NCI-H1417 treated with DMSO at 0.1 percent for 48 hours (cell line): ENCODE measurements around the gene C10orf143.
"Not testable (repeated sequence)": the region's sequence is repeated elsewhere in the genome, so short reads cannot be mapped to it uniquely, and the experiment has no call there.

Source experiments
- DNase-seq: peaks from one replicate; lab custom pipeline; 2025; lab: John Stamatoyannopoulos, UW

Gene C10orf143

GRCh38 chr10:130110246-130111112 is at the start of gene C10orf143:
TSS of gene C10orf143 (minus strand) at chr10:130110830. CDS start at chr10:130110772, 58 bp downstream.
- peak; percentile 58 for DNase-seq

GRCh38 chr10:130159192-130159794 is 48.7 kb upstream of the C10orf143 start:
- peak; percentile 18 for DNase-seq

- DNase-seq = no peak
These were observed 35.4 kb upstream of the C10orf143 start for GRCh38 chr10:130146042-130146441.

- DNase-seq = no peak
These were observed 31.2 kb upstream of the C10orf143 start for GRCh38 chr10:130141878-130142277.

GRCh38 chr10:130141460-130141859 is 30.8 kb upstream of the C10orf143 start:
- no peak for DNase-seq

- no peak for DNase-seq
These were observed 30.4 kb upstream of the C10orf143 start for GRCh38 chr10:130141038-130141437.

- no peak for DNase-seq
These were observed 29.8 kb upstream of the C10orf143 start for GRCh38 chr10:130140425-130140824.

- no peak for DNase-seq
These were observed 27.8 kb upstream of the C10orf143 start for GRCh38 chr10:130138479-130138866.

GRCh38 chr10:130137659-130138478 is 27.2 kb upstream of the C10orf143 start:
- no peak for DNase-seq

GRCh38 chr10:130137090-130137448 is 26.4 kb upstream of the C10orf143 start:
- no peak for DNase-seq

GRCh38 chr10:130136226-130137089 is 25.8 kb upstream of the C10orf143 start, which contains the start of gene GLRX3:
TSS of gene GLRX3 (plus strand) at chr10:130136391. CDS start at chr10:130136421, 30 bp downstream.
- DNase-seq = no peak

- no peak for DNase-seq
These were observed 25.1 kb upstream of the C10orf143 start for GRCh38 chr10:130135676-130136225.

GRCh38 chr10:130128922-130129321 is 18.3 kb upstream of the C10orf143 start:
- no peak for DNase-seq

- DNase-seq = no peak
These were observed 17.6 kb upstream of the C10orf143 start for GRCh38 chr10:130128062-130128781.

- no peak for DNase-seq
These were observed 16.9 kb upstream of the C10orf143 start for GRCh38 chr10:130127364-130128061.

- no peak for DNase-seq
These were observed 11.0 kb upstream of the C10orf143 start for GRCh38 chr10:130121486-130122079.

- DNase-seq = not testable (repeated sequence)
These were observed 6.9 kb upstream of the C10orf143 start for GRCh38 chr10:130117535-130117934.

GRCh38 chr10:130116942-130117341 is 6.3 kb upstream of the C10orf143 start:
- not testable (repeated sequence) for DNase-seq

GRCh38 chr10:130112821-130113220 is 2.2 kb upstream of the C10orf143 start:
- no peak for DNase-seq

- no peak for DNase-seq
These were observed 1.2 kb upstream of the C10orf143 start for GRCh38 chr10:130111852-130112180.
